ENCODE measurements around the gene PHYKPL.
"Not testable (repeated sequence)": the region's sequence is repeated elsewhere in the genome, so short reads cannot be mapped to it uniquely, and the experiment has no call there.

The PHYKPL gene

GRCh38 chr5:178207183-178207916 is 25.3 kb downstream of the PHYKPL start:
- DNase-seq (ENCODE audit: low read depth), result no peak

GRCh38 chr5:178206166-178207101 is 26.2 kb downstream of the PHYKPL start:
- DNase-seq (ENCODE audit: low read depth), result no peak

- DNase-seq (ENCODE audit: low read depth), result no peak
These were observed 26.9 kb downstream of the PHYKPL start for GRCh38 chr5:178205749-178206047.

- no peak for DNase-seq (ENCODE audit: low read depth)
These were observed 27.5 kb downstream of the PHYKPL start for GRCh38 chr5:178204935-178205748.

GRCh38 chr5:178204182-178204934 is 28.2 kb downstream of the PHYKPL start, which contains the start of gene HNRNPAB:
HNRNPAB (plus strand) TSS chr5:178204533; CDS start chr5:178204838, 305 bp downstream.
- DNase-seq (ENCODE audit: low read depth), result peak; percentile 63

GRCh38 chr5:178203670-178204181 is 28.9 kb downstream of the PHYKPL start:
- no peak for DNase-seq (ENCODE audit: low read depth)

GRCh38 chr5:178202541-178202940 is 30.1 kb downstream of the PHYKPL start:
- no peak for DNase-seq (ENCODE audit: low read depth)

GRCh38 chr5:178201927-178202235 is 30.7 kb downstream of the PHYKPL start:
- DNase-seq (ENCODE audit: low read depth), result no peak

- no peak for DNase-seq (ENCODE audit: low read depth)
These were observed 31.2 kb downstream of the PHYKPL start for GRCh38 chr5:178201221-178201926.

- no peak for DNase-seq (ENCODE audit: low read depth)
These were observed 32.8 kb downstream of the PHYKPL start for GRCh38 chr5:178199581-178200434.

GRCh38 chr5:178198706-178199105 is 33.9 kb downstream of the PHYKPL start:
- no peak for DNase-seq (ENCODE audit: low read depth)

GRCh38 chr5:178198151-178198550 is 34.5 kb downstream of the PHYKPL start:
- not testable (repeated sequence) for DNase-seq (ENCODE audit: low read depth)

- no peak for DNase-seq (ENCODE audit: low read depth)
These were observed 35.6 kb downstream of the PHYKPL start for GRCh38 chr5:178196986-178197385.

- no peak for DNase-seq (ENCODE audit: low read depth)
These were observed 36.3 kb downstream of the PHYKPL start for GRCh38 chr5:178196281-178196812.

GRCh38 chr5:178194026-178194425 is 38.6 kb downstream of the PHYKPL start:
- DNase-seq (ENCODE audit: low read depth), result no peak

GRCh38 chr5:178193251-178193809 is 39.3 kb downstream of the PHYKPL start:
- DNase-seq (ENCODE audit: low read depth), result no peak

GRCh38 chr5:178192787-178193186 is 39.8 kb downstream of the PHYKPL start:
- DNase-seq (ENCODE audit: low read depth), result no peak

- DNase-seq (ENCODE audit: low read depth), result no peak
These were observed 40.4 kb downstream of the PHYKPL start for GRCh38 chr5:178192244-178192643.

GRCh38 chr5:178191661-178192060 is 40.9 kb downstream of the PHYKPL start:
- no peak for DNase-seq (ENCODE audit: low read depth)

Measured in GM04503 (cell line).